Measurements from ENCODE around the gene MATK.

Gene MATK

GRCh38 chr19:3783660-3784584 is 2.3 kb downstream of the MATK start:
- no peak overlapping the region for H3K27ac ChIP-seq (ENCODE audit: low read length)
- no peak overlapping the region for H3K4me3 ChIP-seq (ENCODE audit: low read length)
- H3K9ac ChIP-seq (ENCODE audit: low read length) = no peak overlapping the region
- H3K36me3 ChIP-seq (ENCODE audit: control insufficient read depth, low read depth, low read length) = no peaks in the 10 kb centered on the region
- peaks cover 6% of the 10 kb centered on the region for H3K9me3 ChIP-seq (ENCODE audit: control insufficient read depth, low read depth, low read length)
- no peaks in the 10 kb centered on the region for H3K4me1 ChIP-seq (ENCODE audit: control insufficient read depth, low read depth, low read length)
- peaks cover 38% of the 10 kb centered on the region for H3K27me3 ChIP-seq (ENCODE audit: control insufficient read depth, insufficient read depth, low read length)

GRCh38 chr19:3782903-3783302 is 3.3 kb downstream of the MATK start:
- Histone ChIP-seq H3K9ac (ENCODE audit: low read length) (no peak overlapping the region), H3K27me3 (ENCODE audit: control insufficient read depth, insufficient read depth, low read length) (peaks cover 38% of the 10 kb centered on the region), H3K36me3 (ENCODE audit: control insufficient read depth, low read depth, low read length) (no peaks in the 10 kb centered on the region), H3K4me1 (ENCODE audit: control insufficient read depth, low read depth, low read length) (no peaks in the 10 kb centered on the region), H3K9me3 (ENCODE audit: control insufficient read depth, low read depth, low read length) (peaks cover 6% of the 10 kb centered on the region), H3K4me3 (ENCODE audit: low read length) (no peak overlapping the region), H3K27ac (ENCODE audit: low read length) (no peak overlapping the region)

GRCh38 chr19:3782330-3782729 is 3.9 kb downstream of the MATK start:
- Histone ChIP-seq H3K4me1 (ENCODE audit: control insufficient read depth, low read depth, low read length) (no peaks in the 10 kb centered on the region), H3K9me3 (ENCODE audit: control insufficient read depth, low read depth, low read length) (peaks cover 6% of the 10 kb centered on the region), H3K27me3 (ENCODE audit: control insufficient read depth, insufficient read depth, low read length) (peaks cover 38% of the 10 kb centered on the region), H3K9ac (ENCODE audit: low read length) (no peak overlapping the region), H3K4me3 (ENCODE audit: low read length) (no peak overlapping the region), H3K36me3 (ENCODE audit: control insufficient read depth, low read depth, low read length) (no peaks in the 10 kb centered on the region), H3K27ac (ENCODE audit: low read length) (no peak overlapping the region)

GRCh38 chr19:3781603-3782002 is 4.6 kb downstream of the MATK start:
- Histone ChIP-seq H3K4me1 (ENCODE audit: control insufficient read depth, low read depth, low read length) (no peaks in the 10 kb centered on the region), H3K27ac (ENCODE audit: low read length) (no peak overlapping the region), H3K27me3 (ENCODE audit: control insufficient read depth, insufficient read depth, low read length) (peaks cover 32% of the 10 kb centered on the region), H3K4me3 (ENCODE audit: low read length) (no peak overlapping the region), H3K9ac (ENCODE audit: low read length) (no peak overlapping the region), H3K36me3 (ENCODE audit: control insufficient read depth, low read depth, low read length) (no peaks in the 10 kb centered on the region), H3K9me3 (ENCODE audit: control insufficient read depth, low read depth, low read length) (peaks cover 6% of the 10 kb centered on the region)

GRCh38 chr19:3780786-3781304 is 5.3 kb downstream of the MATK start:
- peaks cover 26% of the 10 kb centered on the region for H3K27me3 ChIP-seq (ENCODE audit: control insufficient read depth, insufficient read depth, low read length)
- H3K4me1 ChIP-seq (ENCODE audit: control insufficient read depth, low read depth, low read length) = no peaks in the 10 kb centered on the region
- no peak overlapping the region for H3K9ac ChIP-seq (ENCODE audit: low read length)
- no peaks in the 10 kb centered on the region for H3K36me3 ChIP-seq (ENCODE audit: control insufficient read depth, low read depth, low read length)
- peaks cover 6% of the 10 kb centered on the region for H3K9me3 ChIP-seq (ENCODE audit: control insufficient read depth, low read depth, low read length)
- H3K4me3 ChIP-seq (ENCODE audit: low read length) = no peak overlapping the region
- H3K27ac ChIP-seq (ENCODE audit: low read length) = no peak overlapping the region

GRCh38 chr19:3778899-3779723 is 7.1 kb downstream of the MATK start:
- Histone ChIP-seq H3K9ac (ENCODE audit: low read length) (no peak overlapping the region), H3K4me3 (ENCODE audit: low read length) (no peak overlapping the region)

GRCh38 chr19:3778104-3778867 is 7.9 kb downstream of the MATK start:
- H3K9ac ChIP-seq (ENCODE audit: low read length) = no peak overlapping the region
- H3K27me3 ChIP-seq (ENCODE audit: control insufficient read depth, insufficient read depth, low read length) = peaks cover under 1% of the 10 kb centered on the region

More at GRCh38 chr19:3778899-3779723, 7.1 kb downstream of the MATK start:
- peaks cover 6% of the 10 kb centered on the region for H3K9me3 ChIP-seq (ENCODE audit: control insufficient read depth, low read depth, low read length)
- peaks cover 9% of the 10 kb centered on the region for H3K27me3 ChIP-seq (ENCODE audit: control insufficient read depth, insufficient read depth, low read length)
- no peaks in the 10 kb centered on the region for H3K36me3 ChIP-seq (ENCODE audit: control insufficient read depth, low read depth, low read length)
- H3K27ac ChIP-seq (ENCODE audit: low read length) = no peak overlapping the region
- no peaks in the 10 kb centered on the region for H3K4me1 ChIP-seq (ENCODE audit: control insufficient read depth, low read depth, low read length)

GRCh38 chr19:3776479-3777040 is 9.6 kb downstream of the MATK start:
- H3K4me3 ChIP-seq (ENCODE audit: low read length) = no peak overlapping the region
- H3K36me3 ChIP-seq (ENCODE audit: control insufficient read depth, low read depth, low read length) = no peaks in the 10 kb centered on the region
- no peak overlapping the region for H3K27ac ChIP-seq (ENCODE audit: low read length)
- peaks cover 4% of the 10 kb centered on the region for H3K9me3 ChIP-seq (ENCODE audit: control insufficient read depth, low read depth, low read length)
- H3K27me3 ChIP-seq (ENCODE audit: control insufficient read depth, insufficient read depth, low read length) = no peaks in the 10 kb centered on the region
- no peaks in the 10 kb centered on the region for H3K4me1 ChIP-seq (ENCODE audit: control insufficient read depth, low read depth, low read length)
- no peak overlapping the region for H3K9ac ChIP-seq (ENCODE audit: low read length)

More at GRCh38 chr19:3778104-3778867, 7.9 kb downstream of the MATK start:
- Histone ChIP-seq H3K9me3 (ENCODE audit: control insufficient read depth, low read depth, low read length) (peaks cover 6% of the 10 kb centered on the region), H3K36me3 (ENCODE audit: control insufficient read depth, low read depth, low read length) (no peaks in the 10 kb centered on the region), H3K4me3 (ENCODE audit: low read length) (no peak overlapping the region), H3K4me1 (ENCODE audit: control insufficient read depth, low read depth, low read length) (no peaks in the 10 kb centered on the region), H3K27ac (ENCODE audit: low read length) (no peak overlapping the region)

GRCh38 chr19:3775831-3776230 is 10.3 kb downstream of the MATK start:
- Histone ChIP-seq H3K9ac (ENCODE audit: low read length) (no peak overlapping the region), H3K36me3 (ENCODE audit: control insufficient read depth, low read depth, low read length) (no peaks in the 10 kb centered on the region), H3K4me3 (ENCODE audit: low read length) (no peak overlapping the region), H3K4me1 (ENCODE audit: control insufficient read depth, low read depth, low read length) (no peaks in the 10 kb centered on the region), H3K27ac (ENCODE audit: low read length) (no peak overlapping the region), H3K9me3 (ENCODE audit: control insufficient read depth, low read depth, low read length) (no peaks in the 10 kb centered on the region), H3K27me3 (ENCODE audit: control insufficient read depth, insufficient read depth, low read length) (no peaks in the 10 kb centered on the region)

- Histone ChIP-seq H3K4me3 (ENCODE audit: low read length) (no peak overlapping the region), H3K4me1 (ENCODE audit: control insufficient read depth, low read depth, low read length) (no peaks in the 10 kb centered on the region), H3K9me3 (ENCODE audit: control insufficient read depth, low read depth, low read length) (no peaks in the 10 kb centered on the region), H3K36me3 (ENCODE audit: control insufficient read depth, low read depth, low read length) (no peaks in the 10 kb centered on the region), H3K27me3 (ENCODE audit: control insufficient read depth, insufficient read depth, low read length) (no peaks in the 10 kb centered on the region), H3K9ac (ENCODE audit: low read length) (no peak overlapping the region), H3K27ac (ENCODE audit: low read length) (no peak overlapping the region)
These were observed 10.8 kb downstream of the MATK start for GRCh38 chr19:3775374-3775711.

Data from iPS-18a (cell line).